HG03571 (cell line): ENCODE results near the gene TACR3.
"Not testable (repeated sequence)": the region's sequence is repeated elsewhere in the genome, so short reads cannot be mapped to it uniquely, and the experiment has no call there.

ENCODE experiments used
- ATAC-seq: cut with Tn5 transposase; IDR thresholded peaks from one replicate; pipeline ENCODE4 v1.9.1; 2021; ENCODE audit not compliant: unreplicated experiment

The TACR3 gene, protein sequence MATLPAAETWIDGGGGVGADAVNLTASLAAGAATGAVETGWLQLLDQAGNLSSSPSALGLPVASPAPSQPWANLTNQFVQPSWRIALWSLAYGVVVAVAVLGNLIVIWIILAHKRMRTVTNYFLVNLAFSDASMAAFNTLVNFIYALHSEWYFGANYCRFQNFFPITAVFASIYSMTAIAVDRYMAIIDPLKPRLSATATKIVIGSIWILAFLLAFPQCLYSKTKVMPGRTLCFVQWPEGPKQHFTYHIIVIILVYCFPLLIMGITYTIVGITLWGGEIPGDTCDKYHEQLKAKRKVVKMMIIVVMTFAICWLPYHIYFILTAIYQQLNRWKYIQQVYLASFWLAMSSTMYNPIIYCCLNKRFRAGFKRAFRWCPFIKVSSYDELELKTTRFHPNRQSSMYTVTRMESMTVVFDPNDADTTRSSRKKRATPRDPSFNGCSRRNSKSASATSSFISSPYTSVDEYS

DNA sequence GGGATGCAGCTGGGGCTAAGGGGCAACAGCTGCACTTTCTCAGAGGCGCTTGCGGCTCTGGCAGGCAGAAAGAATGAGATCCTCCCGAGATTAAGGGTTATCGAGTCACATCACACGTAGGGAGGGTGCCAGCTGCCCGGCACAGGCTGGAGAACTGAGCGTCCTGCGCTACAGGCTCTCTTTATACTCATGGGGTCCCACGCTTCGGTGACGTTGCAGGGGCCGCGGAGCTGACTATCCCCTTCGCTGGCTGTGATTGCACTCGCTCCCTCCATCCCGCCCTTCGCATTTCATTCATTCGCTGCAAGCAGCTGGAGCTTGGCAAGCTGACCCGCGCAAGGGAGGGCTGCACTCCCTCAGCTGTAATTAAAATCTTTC, at the start of gene TACR3:
Gene TACR3, minus strand, starts transcription at position 156 of the 378 bp plus-strand sequence. CDS start 310 bp downstream, outside the sequence.
- ATAC-seq: no peak

- no peak for ATAC-seq
Measured at GRCh38 chr4:103757631-103758030, 37.8 kb upstream of the TACR3 start.

GRCh38 chr4:103756741-103757140, 37.0 kb upstream of the TACR3 start:
- ATAC-seq: no peak

GRCh38 chr4:103754844-103755243, 35.1 kb upstream of the TACR3 start:
- no peak for ATAC-seq

DNA sequence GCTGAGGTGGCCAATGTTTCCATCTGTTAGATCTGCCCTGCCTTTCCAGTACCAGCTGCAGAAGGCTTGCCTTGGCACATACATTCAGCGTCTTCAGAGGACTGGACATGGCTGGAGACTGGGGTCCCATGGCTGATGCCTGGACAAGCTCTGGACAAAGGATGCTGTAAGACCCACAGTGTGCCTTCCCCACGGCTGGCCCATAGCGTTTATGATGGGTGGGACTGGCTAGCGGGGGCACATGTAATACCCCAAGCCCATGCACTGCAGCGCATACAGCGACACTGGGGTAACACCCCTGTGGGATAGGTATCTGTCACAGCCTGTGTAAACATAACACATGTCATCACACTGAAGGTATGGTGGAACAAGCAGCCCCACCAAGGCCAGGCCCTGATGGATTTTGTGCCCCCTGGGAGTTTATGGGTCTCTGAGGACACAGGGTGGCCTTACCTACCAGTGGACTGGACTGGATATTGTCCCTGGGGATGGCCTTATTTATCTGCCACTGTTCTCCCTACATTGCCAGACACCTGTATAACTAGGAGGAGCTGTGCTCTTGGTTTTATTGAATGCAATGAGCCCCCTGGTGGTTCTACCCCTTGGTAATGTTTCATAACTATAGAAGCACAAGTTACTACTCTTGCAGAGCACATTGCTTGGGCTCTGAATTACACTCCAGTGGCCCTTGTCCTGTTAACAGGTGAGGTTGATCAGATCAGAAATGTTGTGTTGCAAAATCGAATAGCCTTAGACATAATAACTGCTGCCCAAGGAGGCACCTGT, 34.3 kb upstream of the TACR3 start:
- ATAC-seq: no peak

DNA sequence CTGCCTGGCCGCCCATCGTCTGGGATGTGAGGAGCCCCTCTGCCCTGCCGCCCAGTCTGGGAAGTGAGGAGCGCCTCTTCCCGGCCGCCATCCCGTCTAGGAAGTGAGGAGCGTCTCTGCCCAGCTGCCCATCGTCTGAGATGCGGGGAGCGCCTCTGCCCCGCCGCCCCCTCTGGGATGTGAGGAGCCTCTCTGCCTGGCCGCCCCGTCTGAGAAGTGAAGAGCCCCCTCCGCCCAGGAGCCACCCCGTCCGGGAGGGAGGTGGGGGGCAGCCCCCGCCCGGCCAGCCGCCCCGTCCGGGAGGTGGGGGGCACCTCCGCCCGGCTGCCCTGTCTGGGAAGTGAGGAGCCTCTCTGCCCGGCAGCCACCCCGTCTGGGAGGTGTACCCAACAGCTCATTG, 3.4 kb upstream of the TACR3 start:
- ATAC-seq: not testable (repeated sequence)

DNA sequence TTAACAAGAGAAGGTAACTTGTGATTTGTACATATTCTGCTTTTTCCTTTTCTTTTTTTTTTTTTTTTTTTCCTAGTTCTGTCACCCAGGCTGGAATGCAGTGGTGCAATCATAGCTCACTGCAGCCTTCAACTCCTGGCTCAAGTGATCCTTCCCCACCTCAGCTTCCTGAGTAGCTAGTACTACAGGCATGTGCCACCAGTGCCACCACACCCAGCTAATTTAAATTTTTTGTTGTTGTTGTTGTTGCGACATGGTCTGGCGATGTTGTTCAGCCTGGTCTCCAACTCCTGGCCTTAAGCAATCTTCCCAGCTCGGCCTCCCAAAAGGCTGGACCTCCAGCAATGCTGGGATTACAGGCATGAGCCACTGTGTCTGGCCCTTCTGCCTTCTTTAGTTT, 1.5 kb upstream of the TACR3 start:
- ATAC-seq: no peak

GRCh38 chr4:103720661-103721060, 876 bp upstream of the TACR3 start:
- no peak for ATAC-seq

DNA sequence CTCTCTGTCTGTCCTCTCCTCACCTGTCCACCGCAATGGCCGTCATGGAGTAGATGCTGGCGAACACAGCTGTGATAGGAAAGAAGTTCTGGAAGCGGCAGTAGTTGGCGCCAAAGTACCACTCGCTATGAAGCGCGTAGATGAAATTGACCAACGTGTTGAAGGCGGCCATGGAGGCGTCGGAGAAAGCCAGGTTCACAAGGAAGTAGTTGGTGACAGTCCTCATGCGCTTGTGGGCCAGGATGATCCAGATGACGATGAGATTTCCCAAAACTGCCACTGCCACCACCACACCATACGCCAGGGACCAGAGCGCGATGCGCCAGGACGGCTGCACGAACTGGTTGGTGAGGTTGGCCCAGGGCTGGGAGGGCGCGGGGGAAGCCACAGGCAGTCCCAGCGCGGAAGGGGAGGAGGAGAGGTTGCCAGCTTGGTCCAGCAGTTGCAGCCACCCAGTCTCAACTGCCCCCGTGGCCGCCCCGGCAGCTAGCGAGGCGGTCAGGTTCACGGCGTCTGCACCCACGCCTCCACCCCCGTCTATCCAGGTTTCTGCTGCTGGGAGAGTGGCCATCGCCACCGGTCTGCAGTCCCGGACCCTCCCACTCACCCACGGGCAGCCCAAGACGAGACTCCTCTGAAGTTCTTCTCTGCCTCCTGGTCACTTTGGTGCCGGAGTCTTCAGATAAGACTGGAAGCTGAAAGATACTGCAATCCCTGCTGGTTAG, 518 bp downstream of the TACR3 start:
- ATAC-seq: no peak

GRCh38 chr4:103692615-103693014, 27.2 kb downstream of the TACR3 start:
- no peak for ATAC-seq

DNA sequence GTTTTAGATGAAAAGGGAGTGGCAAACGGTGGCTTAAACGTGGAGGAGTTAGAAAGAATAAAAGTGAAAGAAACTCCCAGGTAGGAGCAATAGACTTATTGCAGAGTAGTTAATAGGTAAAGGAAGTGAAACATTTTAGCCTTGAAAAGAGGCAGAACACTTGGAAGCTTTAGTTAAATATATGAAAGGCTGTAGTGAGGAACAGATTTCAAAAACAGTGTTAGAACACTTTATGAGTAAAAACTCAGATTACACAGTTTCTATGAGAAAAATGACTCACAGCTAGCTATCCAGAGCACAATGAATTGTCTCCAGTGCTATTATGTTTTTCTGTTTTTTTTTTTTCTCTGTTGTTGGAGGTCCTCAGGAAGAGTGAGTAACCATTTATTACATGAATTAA, 45.8 kb downstream of the TACR3 start:
- no peak for ATAC-seq

GRCh38 chr4:103666764-103667163, 53.0 kb downstream of the TACR3 start:
- ATAC-seq: not testable (repeated sequence)

DNA sequence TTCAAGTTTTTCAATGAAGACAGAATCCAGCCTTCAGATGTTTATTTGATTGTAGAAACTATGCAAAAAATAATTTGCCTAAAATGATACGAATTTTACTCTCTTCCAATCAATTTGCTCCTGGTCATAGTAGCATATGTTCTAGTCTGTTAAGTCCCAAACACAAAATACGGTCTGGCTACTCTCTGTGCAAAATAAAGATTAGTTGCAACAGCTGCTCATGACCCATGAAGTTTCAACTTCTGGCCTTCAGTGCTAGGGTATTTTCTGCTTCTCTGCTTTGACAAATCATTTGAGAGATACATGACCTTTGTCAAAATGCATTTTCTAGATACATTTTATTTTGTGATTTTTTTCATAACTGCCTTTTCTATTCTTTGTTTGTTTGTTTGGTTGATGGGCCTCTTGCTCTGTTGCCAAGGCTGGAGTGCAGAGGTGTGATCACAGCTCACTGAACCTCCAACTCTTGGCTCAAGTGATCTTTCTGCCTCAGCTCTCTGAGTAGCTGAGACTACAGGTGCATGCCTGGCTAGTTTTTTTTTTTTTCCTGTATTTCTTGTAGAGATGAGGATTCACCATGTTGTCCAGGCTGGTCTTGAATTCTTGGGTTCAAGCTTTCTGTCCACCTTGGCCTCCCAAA, 55.2 kb downstream of the TACR3 start:
- no peak for ATAC-seq

DNA sequence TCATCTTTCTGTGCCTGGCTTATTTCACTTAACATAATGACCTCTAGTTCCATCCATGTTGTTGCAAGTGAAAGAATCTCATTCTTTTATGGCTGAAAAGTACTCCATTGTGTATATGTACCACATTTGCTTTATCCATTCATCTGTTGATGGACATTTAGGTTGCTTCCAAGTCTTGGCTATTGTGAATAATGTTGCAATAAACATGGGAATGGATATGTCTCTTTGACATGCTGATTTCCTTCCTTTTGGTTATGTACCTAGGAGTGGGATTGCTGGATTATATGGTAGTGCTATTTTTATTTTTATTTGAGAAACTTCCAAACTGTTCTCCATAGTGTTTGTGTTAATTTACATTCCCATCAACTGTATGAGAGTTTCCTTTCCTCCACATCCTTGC, 71.2 kb downstream of the TACR3 start:
- no peak for ATAC-seq

DNA sequence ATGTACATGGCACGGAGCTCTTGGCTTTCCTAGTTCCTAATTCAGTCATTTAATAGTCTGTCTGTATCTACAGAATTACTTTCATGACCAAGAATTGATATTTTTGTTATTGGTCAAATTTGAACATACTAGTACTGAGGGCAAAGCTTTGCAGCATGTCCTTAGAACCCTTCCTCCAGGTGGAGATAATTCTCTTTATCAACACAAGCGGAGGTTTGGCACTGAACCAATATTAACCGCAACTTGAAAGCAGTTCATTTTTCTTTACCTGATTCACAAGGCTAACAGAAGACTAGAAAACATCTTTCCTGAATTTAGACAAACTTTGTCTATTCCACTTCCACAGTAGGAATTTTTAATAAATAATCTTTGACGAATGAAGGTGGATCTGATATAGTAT, 73.8 kb downstream of the TACR3 start:
- no peak for ATAC-seq

- ATAC-seq: no peak
Measured at GRCh38 chr4:103634236-103634635, 85.5 kb downstream of the TACR3 start.

- ATAC-seq: no peak
Measured at GRCh38 chr4:103626296-103626695, 93.5 kb downstream of the TACR3 start.

DNA sequence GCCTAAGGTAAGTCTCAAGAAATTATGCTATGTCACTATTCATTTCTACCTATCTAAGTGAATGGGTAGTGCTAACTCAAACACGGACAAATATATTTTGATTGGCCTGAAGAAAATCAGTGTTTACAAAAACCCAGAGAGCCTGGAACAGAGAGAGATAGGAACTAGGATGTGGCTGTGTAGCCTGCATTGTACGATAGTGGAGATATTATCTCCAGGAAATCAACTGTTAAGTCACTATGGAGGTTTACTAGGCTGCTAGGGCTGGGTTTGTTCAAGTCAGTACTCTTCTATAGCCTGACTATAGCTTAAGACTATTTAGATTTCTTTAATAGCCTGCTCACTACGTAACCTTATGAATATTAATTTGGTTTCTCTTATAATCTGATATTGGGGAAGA, 127.9 kb downstream of the TACR3 start:
- no peak for ATAC-seq

- ATAC-seq: no peak
Measured at GRCh38 chr4:103567591-103567990, 152.2 kb downstream of the TACR3 start.

DNA sequence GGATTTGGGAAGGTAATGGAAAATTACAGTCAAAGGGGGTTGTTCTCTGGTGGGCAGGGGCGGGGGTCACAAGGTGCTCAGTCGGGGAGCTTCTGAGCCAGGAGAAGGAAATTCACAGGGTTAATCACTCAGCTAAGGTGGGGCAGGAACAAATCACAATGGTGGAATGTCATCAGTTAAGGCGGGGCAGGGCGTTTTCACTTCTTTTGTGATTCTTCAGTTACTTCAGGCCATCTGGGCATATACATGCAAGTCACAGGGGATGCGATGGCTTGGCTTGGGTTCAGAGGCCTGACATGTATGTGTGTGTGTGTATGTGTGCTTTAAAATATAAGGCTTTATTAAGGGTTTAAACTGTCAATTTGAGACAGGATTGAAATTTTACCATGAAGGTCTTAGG, 160.6 kb downstream of the TACR3 start:
- not testable (repeated sequence) for ATAC-seq
